Ishikawa (cell line): Measurements from ENCODE around the gene RAB5B.

ENCODE experiments used
- CEBPB ChIP-seq: IDR thresholded peaks from 2 replicates; pipeline ENCODE4 v1.6.1; 2012
- CREB1 ChIP-seq: IDR thresholded peaks from 2 replicates; pipeline ENCODE4 v1.6.1; 2012; ENCODE audit warnings: low read depth
- EGR1 ChIP-seq: IDR thresholded peaks from 2 replicates; pipeline ENCODE4 v1.6.1; 2012
- EP300 ChIP-seq: IDR thresholded peaks from 2 replicates; pipeline ENCODE4 v1.6.1; 2012; ENCODE audit warnings: borderline replicate concordance
- FOXM1 ChIP-seq: IDR thresholded peaks from 2 replicates; pipeline ENCODE4 v1.6.1; 2012; ENCODE audit warnings: low read depth, borderline replicate concordance
- NFIC ChIP-seq: IDR thresholded peaks from 2 replicates; pipeline ENCODE4 v1.6.1; 2012
- RAD21 ChIP-seq: IDR thresholded peaks from 2 replicates; pipeline ENCODE4 v1.6.1; 2012; ENCODE audit warnings: low read depth
- TAF1 ChIP-seq: IDR thresholded peaks from 2 replicates; pipeline ENCODE4 v1.6.1; 2012; ENCODE audit warnings: low read depth, mild to moderate bottlenecking
- TCF12 ChIP-seq: IDR thresholded peaks from 2 replicates; pipeline ENCODE4 v1.6.1; 2012; ENCODE audit warnings: low read depth
- TEAD4 ChIP-seq: IDR thresholded peaks from 2 replicates; pipeline ENCODE4 v1.6.1; 2012
- YY1 ChIP-seq: IDR thresholded peaks from 2 replicates; pipeline ENCODE4 v1.6.1; 2012; ENCODE audit warnings: low read depth
- ZBTB7A ChIP-seq: IDR thresholded peaks from 2 replicates; pipeline ENCODE4 v1.6.1; 2012; ENCODE audit warnings: low read depth
- TF ChIP-seq, protein P1 (sequence below): IDR thresholded peaks from 2 replicates; pipeline ENCODE4 v1.6.1; 2012; ENCODE audit warnings: low read depth, mild to moderate bottlenecking
- TF ChIP-seq, protein P2 (sequence below): IDR thresholded peaks from 2 replicates; pipeline ENCODE4 v1.6.1; 2012
- TF ChIP-seq, protein P3 (sequence below): IDR thresholded peaks from 2 replicates; pipeline ENCODE4 v1.6.1; 2012

Gene RAB5B

DNA sequence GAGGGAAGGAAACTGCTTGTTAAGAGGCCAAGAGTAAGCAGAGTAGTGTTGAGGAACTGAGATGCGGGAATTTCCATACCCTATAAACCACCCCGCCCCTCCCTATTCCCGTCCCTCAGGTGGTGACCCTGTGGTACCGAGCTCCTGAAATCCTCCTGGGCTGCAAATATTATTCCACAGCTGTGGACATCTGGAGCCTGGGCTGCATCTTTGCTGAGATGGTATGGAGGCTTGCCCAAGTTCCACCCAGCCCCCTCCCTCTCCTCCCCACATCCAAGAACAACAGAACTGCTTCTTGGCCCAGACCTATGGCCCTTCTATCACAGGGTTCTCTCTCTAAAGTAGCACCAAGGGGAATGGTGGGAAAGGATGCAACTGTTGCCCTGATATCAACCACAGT is 4.5 kb upstream of the RAB5B start:
- TF ChIP-seq CEBPB, result no peak
- no peak for TF ChIP-seq NFIC
- no peak for TF ChIP-seq YY1

DNA sequence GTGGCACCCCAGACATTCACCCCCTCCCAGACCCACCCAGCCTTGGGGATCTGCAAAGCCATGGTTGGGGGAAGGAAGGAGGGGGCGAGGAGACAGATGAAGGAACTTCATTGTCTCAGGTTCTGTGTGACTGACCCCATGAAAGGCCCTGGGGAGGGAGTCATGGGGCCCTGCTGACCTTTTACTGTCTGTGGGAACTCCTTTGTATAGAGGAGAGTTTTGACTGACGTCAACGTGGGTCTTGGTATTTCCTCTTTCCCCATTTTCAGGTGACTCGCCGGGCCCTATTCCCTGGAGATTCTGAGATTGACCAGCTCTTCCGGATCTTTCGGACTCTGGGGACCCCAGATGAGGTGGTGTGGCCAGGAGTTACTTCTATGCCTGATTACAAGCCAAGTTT is 3.1 kb upstream of the RAB5B start:
- TF ChIP-seq CEBPB, result no peak
- TF ChIP-seq CREB1, result no peak
- TF ChIP-seq, protein P1, sequence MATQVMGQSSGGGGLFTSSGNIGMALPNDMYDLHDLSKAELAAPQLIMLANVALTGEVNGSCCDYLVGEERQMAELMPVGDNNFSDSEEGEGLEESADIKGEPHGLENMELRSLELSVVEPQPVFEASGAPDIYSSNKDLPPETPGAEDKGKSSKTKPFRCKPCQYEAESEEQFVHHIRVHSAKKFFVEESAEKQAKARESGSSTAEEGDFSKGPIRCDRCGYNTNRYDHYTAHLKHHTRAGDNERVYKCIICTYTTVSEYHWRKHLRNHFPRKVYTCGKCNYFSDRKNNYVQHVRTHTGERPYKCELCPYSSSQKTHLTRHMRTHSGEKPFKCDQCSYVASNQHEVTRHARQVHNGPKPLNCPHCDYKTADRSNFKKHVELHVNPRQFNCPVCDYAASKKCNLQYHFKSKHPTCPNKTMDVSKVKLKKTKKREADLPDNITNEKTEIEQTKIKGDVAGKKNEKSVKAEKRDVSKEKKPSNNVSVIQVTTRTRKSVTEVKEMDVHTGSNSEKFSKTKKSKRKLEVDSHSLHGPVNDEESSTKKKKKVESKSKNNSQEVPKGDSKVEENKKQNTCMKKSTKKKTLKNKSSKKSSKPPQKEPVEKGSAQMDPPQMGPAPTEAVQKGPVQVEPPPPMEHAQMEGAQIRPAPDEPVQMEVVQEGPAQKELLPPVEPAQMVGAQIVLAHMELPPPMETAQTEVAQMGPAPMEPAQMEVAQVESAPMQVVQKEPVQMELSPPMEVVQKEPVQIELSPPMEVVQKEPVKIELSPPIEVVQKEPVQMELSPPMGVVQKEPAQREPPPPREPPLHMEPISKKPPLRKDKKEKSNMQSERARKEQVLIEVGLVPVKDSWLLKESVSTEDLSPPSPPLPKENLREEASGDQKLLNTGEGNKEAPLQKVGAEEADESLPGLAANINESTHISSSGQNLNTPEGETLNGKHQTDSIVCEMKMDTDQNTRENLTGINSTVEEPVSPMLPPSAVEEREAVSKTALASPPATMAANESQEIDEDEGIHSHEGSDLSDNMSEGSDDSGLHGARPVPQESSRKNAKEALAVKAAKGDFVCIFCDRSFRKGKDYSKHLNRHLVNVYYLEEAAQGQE, result no peak
- TF ChIP-seq EGR1, result no peak
- TF ChIP-seq EP300, result no peak
- no peak for TF ChIP-seq ZBTB7A
- TF ChIP-seq YY1, result no peak
- TF ChIP-seq, protein P2, sequence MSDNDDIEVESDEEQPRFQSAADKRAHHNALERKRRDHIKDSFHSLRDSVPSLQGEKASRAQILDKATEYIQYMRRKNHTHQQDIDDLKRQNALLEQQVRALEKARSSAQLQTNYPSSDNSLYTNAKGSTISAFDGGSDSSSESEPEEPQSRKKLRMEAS, result no peak
- TF ChIP-seq TCF12, result no peak
- no peak for TF ChIP-seq NFIC
- no peak for TF ChIP-seq FOXM1
- TF ChIP-seq TAF1, result no peak
- TF ChIP-seq, protein P3, sequence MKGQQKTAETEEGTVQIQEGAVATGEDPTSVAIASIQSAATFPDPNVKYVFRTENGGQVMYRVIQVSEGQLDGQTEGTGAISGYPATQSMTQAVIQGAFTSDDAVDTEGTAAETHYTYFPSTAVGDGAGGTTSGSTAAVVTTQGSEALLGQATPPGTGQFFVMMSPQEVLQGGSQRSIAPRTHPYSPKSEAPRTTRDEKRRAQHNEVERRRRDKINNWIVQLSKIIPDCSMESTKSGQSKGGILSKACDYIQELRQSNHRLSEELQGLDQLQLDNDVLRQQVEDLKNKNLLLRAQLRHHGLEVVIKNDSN, result no peak
- TF ChIP-seq TEAD4, result no peak
- no peak for TF ChIP-seq RAD21

DNA sequence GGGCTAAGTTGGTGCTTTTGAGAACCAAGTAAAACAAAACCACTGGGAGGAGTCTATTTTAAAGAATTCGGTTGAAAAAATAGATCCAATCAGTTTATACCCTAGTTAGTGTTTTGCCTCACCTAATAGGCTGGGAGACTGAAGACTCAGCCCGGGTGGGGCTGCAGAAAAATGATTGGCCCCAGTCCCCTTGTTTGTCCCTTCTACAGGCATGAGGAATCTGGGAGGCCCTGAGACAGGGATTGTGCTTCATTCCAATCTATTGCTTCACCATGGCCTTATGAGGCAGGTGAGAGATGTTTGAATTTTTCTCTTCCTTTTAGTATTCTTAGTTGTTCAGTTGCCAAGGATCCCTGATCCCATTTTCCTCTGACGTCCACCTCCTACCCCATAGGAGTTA is 1.8 kb upstream of the RAB5B start:
- TF ChIP-seq TCF12 (no peak), CEBPB (peak; percentile 97), ZBTB7A (no peak), EP300 (no peak), TAF1 (no peak), EGR1 (no peak), TEAD4 (peak; percentile 57; the same call in 1 of the 2 replicates), CREB1 (no peak), RAD21 (no peak), NFIC (no peak), YY1 (no peak), FOXM1 (peak; percentile 87)
- TF ChIP-seq, protein P3, result no peak
- TF ChIP-seq, protein P1, result no peak
- TF ChIP-seq, protein P2, result no peak

DNA sequence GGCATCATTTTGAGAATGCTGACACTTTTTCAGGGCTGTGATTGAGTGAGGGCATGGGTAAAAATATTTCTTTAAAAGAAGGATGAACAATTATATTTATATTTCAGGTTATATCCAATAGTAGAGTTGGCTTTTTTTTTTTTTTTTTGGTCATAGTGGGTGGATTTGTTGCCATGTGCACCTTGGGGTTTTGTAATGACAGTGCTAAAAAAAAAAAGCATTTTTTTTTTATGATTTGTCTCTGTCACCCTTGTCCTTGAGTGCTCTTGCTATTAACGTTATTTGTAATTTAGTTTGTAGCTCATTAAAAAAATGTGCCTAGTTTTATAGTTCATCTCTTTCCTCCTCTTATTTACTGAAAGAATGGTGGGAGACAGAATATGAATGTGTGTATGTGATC is 1.4 kb upstream of the RAB5B start:
- no peak for TF ChIP-seq TCF12
- no peak for TF ChIP-seq NFIC
- TF ChIP-seq TAF1, result no peak
- TF ChIP-seq, protein P2, result no peak
- TF ChIP-seq, protein P3, result no peak
- no peak for TF ChIP-seq ZBTB7A
- TF ChIP-seq FOXM1, result no peak
- TF ChIP-seq, protein P1, result no peak
- no peak for TF ChIP-seq RAD21
- no peak for TF ChIP-seq EP300
- no peak for TF ChIP-seq CEBPB
- no peak for TF ChIP-seq CREB1
- TF ChIP-seq TEAD4, result no peak
- TF ChIP-seq EGR1, result no peak; the same call in 1 of the 2 replicates
- TF ChIP-seq YY1, result no peak
